Adrenal gland (tissue), 12 donors: ENCODE measurements around the gene ANGEL1. TPM values are rescaled to one million over a fixed set of nuclear protein-coding genes. Genes with fewer than 3 reads are reported as not detected.

Source experiments
- DNase-seq, 7 donors: peaks; one replicate each; pipeline ENCODE4 v3.0.0-alpha.2; 2019 to 2020
- H3K27ac ChIP-seq, 5 donors: fragments of 200-600 bp; sonication (generic) in 4 of 5; 1 replicate in 3 of 5; 2 replicates in 2 of 5; pipeline versions ENCODE4 v1.5.1 to v1.8.0; 2016 to 2020; ENCODE audit warnings: mild to moderate bottlenecking in 1 of 5
- H3K27me3 ChIP-seq: fragments of 200-600 bp; 2 replicates; pipeline ENCODE4 v1.8.0; 2021
- H3K36me3 ChIP-seq, 2 donors: fragments of 200-600 bp; replicated peaks in 1 of 2; 1 replicate in 1 of 2; 2 replicates in 1 of 2; pipeline versions ENCODE4 v1.5.1 to v1.8.0; 2018 to 2022
- H3K4me1 ChIP-seq, 2 donors: fragments of 200-600 bp; replicated peaks in 1 of 2; 1 replicate in 1 of 2; 2 replicates in 1 of 2; pipeline versions ENCODE4 v1.5.1 to v1.8.0; 2018 to 2021
- H3K4me3 ChIP-seq, 4 donors: fragments of 200-600 bp; sonication (generic) in 3 of 4; one replicate each; pipeline ENCODE4 v1.5.1; 2016 to 2018
- H3K9me3 ChIP-seq, 3 donors: fragments of 200-600 bp; sonication (generic) in 1 of 3; replicated peaks in 1 of 3; 1 replicate in 2 of 3; 2 replicates in 1 of 3; pipeline versions ENCODE4 v1.5.1 to v1.8.0; 2016 to 2021
- POLR2A ChIP-seq, 2 donors: fragments of 450-650 bp; IDR thresholded peaks; one replicate each; pipeline ENCODE4 v1.6.1; 2017; ENCODE audit warnings: antibody characterized with exemption in 2 of 2, mild to moderate bottlenecking in 2 of 2, moderate library complexity in 1 of 2
- WGBS, 4 donors: extraction: QIAGEN DNeasy Blood & Tissue Kit in 2 of 4; methylation state at CpG; one replicate each; pipeline versions ENCODE4 v1.1.5 to v1.1.7; 2013 to 2017; 5-methylcytosine and 5-hydroxymethylcytosine counted together
- intact Hi-C, 2 donors: fragments of 100-400 bp; cut with DNase I; formaldehyde crosslinking; loops; one replicate each; pipeline versions ENCODE4 v1.14.1 to v1.15.0; 2022 to 2023
- polyA plus RNA-seq, 3 donors: library from polyadenylated mRNA; stranded (reverse); fragments of 200-250 nt in 2 of 3; fragments of 350-450 nt in 1 of 3; fragmentation: Illumina TruSeq in 1 of 3; extraction: RNeasy Lipid Tissue Mini Kit (QIAGEN cat#74804) in 1 of 3; gene quantifications; one replicate each; pipeline ENCODE4 v1.2.3, GENCODE V29; 2013 to 2014
- total RNA-seq, 9 donors: library from RNA; depleted of rRNA in 4 of 9; stranded (reverse); fragments of >200 nt in 4 of 9; fragments of 120-200 nt in 1 of 9; fragmentation: NEBNext Ultra II Directional in 1 of 9; extraction: Animal tissue kit (Norgen Biotek cat#: 25700) in 1 of 9; gene quantifications; one replicate each; pipeline versions ENCODE4 v1.1.0 to v1.2.4, GENCODE V29; 2013 to 2023
- TF ChIP-seq, protein P1 (sequence below), 6 experiments: fragments of 450-650 bp in 4 of 6; fragments of 200-600 bp in 2 of 6; sonication (generic) in 1 of 6; IDR thresholded peaks; 1 replicate in 5 of 6; 2 replicates in 1 of 6; pipeline versions ENCODE4 v1.5.1 to v1.8.0; 2016 to 2021; ENCODE audit warnings: antibody characterized with exemption in 6 of 6, mild to moderate bottlenecking in 2 of 6, moderate library complexity in 1 of 6
- donor health status: healthy with polysubstance abuse.
- donor health status: Bipolar disorder and iron deficiency.
- donor health status: DM: yes; HTN: yes; CAD: no.
- donor health status: DM: no; HTN: no; CAD: no.
- donor health status: DM: no; HTN: no; CAD: no.
- donor health status: DM: yes; HTN: yes; CAD: no.

Gene ANGEL1
- total and polyA plus RNA-seq, 12 donors: 11.8 to 38.2 (median 25.0) TPM

DNA sequence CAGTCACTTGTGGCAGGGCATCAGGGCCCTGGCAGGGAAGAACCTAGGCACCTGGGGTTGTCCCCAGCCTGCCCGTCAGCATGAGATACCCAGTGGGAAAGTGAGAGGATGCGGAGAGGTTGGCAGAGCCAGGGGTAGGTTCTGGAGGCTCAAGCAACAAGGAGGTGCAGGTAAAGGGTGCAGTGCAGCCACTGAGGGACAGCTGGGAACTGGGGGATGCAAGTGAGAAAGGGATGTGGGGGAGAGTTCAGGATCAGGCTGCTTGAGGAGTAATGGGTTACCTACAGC lies 32.7 kb downstream of the ANGEL1 start:
- Histone ChIP-seq H3K27ac (peak overlapping the region in 1 of 5 donors; percentile 13), H3K4me3 (no peak overlapping the region), H3K36me3 (peaks cover 0 to 14% of the 10 kb centered on the region in 2 donors), H3K9me3 (no peaks in the 10 kb centered on the region), H3K4me1 (peaks cover 17 to 31% of the 10 kb centered on the region in 2 donors), H3K27me3 (no peaks in the 10 kb centered on the region)
- 95 to 100% (median 99%) methylated on average over 2 of the region's 2 CpGs for WGBS, 4 donors
- DNase-seq: no peak
- intact Hi-C loops: no loop called here
- TF ChIP-seq, protein P1, sequence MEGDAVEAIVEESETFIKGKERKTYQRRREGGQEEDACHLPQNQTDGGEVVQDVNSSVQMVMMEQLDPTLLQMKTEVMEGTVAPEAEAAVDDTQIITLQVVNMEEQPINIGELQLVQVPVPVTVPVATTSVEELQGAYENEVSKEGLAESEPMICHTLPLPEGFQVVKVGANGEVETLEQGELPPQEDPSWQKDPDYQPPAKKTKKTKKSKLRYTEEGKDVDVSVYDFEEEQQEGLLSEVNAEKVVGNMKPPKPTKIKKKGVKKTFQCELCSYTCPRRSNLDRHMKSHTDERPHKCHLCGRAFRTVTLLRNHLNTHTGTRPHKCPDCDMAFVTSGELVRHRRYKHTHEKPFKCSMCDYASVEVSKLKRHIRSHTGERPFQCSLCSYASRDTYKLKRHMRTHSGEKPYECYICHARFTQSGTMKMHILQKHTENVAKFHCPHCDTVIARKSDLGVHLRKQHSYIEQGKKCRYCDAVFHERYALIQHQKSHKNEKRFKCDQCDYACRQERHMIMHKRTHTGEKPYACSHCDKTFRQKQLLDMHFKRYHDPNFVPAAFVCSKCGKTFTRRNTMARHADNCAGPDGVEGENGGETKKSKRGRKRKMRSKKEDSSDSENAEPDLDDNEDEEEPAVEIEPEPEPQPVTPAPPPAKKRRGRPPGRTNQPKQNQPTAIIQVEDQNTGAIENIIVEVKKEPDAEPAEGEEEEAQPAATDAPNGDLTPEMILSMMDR (IDR thresholded peaks at IDR 0.05): no peak
- TF ChIP-seq POLR2A (IDR thresholded peaks at IDR 0.05): no peak

DNA sequence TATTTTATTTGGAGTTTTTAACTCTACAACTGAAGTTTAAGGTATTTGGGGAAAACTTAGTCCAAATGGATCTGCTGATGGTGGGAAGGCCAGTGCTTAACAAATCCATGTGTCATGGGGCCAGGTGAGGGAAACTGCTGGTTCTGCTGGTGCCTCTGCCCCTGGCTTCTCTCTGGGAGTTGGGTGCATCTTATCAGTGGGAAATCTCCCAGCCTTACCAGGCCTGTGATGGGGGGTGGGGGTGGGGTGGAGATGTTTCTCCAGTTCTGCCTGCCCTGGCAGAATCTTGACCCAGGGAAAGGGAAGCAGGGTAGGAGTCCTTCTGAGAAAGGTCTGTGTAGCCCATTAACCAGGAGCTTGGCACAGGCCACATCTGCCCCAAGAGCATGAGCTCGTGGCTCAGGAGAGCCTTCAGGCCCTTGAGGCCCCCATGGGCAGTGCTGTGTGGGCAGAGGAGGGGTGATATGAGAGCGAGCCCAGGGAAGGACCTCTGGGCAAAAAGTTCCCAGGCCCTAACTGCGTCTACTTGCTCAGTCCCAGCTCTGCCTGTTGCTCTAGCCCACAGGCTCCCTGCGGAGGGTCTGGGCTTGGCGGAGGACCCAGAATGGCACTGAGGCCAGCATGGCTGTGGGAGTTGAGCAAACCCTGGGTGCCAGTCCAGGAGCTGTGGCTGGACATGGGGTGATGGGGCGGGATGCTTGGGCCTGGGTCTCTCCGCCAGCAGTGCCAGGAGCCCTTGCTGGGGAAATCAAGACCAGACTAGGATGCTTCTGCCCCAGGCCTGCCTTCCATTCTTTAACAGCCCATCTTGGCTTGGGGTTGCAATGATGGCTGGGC lies 33.2 kb downstream of the ANGEL1 start:
- H3K4me3 ChIP-seq: no peak overlapping the region
- intact Hi-C loops: no loop called here
- TF ChIP-seq POLR2A (IDR thresholded peaks at IDR 0.05): no peak
- TF ChIP-seq, protein P1 (IDR thresholded peaks at IDR 0.05): no peak
- no peaks in the 10 kb centered on the region for H3K27me3 ChIP-seq
- no peak overlapping the region for H3K27ac ChIP-seq
- H3K4me1 ChIP-seq: peaks cover 17 to 29% of the 10 kb centered on the region in 2 donors
- no peak for DNase-seq
- H3K36me3 ChIP-seq: peaks cover 0 to 14% of the 10 kb centered on the region in 2 donors
- no peaks in the 10 kb centered on the region for H3K9me3 ChIP-seq
- WGBS, 4 donors: 83 to 100% (median 96%) methylated on average over 3 to 7 of the region's 7 CpGs

DNA sequence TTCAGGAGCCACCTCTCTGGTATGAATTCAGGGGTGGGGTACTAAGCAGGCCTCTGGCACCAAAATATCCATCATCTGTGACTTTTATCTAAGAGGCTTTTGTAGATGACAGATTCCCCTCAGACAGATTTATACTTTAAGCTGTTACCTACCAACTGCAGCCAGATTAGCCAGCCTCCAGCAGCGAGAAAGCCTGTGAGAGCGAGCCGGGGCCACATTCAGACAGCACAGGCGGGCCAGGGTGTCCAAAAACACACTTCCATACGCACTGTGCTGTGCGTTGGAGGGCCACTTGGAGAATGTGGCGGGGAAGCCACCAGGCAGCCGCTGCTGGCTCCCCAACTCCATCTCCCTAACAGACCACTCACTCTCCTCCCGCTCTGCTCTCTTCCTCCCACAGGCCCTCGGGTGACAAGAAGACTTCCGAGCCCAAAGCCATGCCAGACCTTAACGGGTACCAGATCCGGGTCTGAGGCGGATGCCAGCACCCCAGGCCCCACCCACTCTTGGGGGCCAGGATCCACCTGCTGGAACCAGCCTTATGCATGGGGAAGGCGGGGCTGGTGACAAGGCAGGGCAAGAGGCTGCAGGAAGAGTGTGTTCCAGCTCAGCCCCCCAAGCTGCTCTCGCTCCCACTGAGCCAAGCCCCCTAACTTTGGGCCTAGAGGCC lies 34.0 kb downstream of the ANGEL1 start:
- TF ChIP-seq, protein P1 (IDR thresholded peaks at IDR 0.05): no peak
- TF ChIP-seq POLR2A (IDR thresholded peaks at IDR 0.05): no peak
- H3K4me1 ChIP-seq: peaks cover 21 to 36% of the 10 kb centered on the region in 2 donors
- H3K36me3 ChIP-seq: peaks cover 0 to 14% of the 10 kb centered on the region in 2 donors
- H3K27me3 ChIP-seq: no peaks in the 10 kb centered on the region
- H3K27ac ChIP-seq: no peak overlapping the region
- DNase-seq: no peak
- 90 to 96% (median 93%) methylated on average over 9 to 16 of the region's 16 CpGs for WGBS, 4 donors
- intact Hi-C loops: no loop called here
- no peaks in the 10 kb centered on the region for H3K9me3 ChIP-seq
- H3K4me3 ChIP-seq: no peak overlapping the region

DNA sequence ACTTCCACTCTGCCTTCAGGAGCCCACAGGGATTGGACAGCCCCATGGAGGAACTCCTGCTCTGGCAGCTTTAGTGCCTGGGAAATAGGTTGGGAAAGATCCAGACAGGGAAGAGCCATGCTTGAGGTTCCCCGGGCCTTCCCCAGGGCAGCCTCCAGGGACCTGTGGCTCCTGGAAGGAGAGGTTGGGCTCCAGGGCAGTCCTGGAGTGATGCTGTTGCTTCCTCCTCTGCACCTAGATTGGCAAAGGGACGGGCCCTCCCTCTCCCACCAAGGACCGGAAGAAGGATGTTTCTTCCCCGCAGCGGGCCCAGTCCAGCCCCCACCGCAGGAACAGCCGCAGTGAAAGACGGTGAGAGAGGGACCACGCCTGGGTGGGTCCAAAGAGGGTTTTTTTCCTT lies 35.0 kb downstream of the ANGEL1 start:
- H3K27ac ChIP-seq: no peak overlapping the region
- H3K4me3 ChIP-seq: no peak overlapping the region
- TF ChIP-seq POLR2A (IDR thresholded peaks at IDR 0.05): no peak
- TF ChIP-seq, protein P1 (IDR thresholded peaks at IDR 0.05): no peak
- H3K4me1 ChIP-seq: peaks cover 27 to 43% of the 10 kb centered on the region in 2 donors
- H3K9me3 ChIP-seq: no peaks in the 10 kb centered on the region
- H3K27me3 ChIP-seq: no peaks in the 10 kb centered on the region
- WGBS, 4 donors: 79 to 86% (median 86%) methylated on average over 8 to 9 of the region's 9 CpGs
- DNase-seq: no peak
- intact Hi-C loops: no loop called here
- H3K36me3 ChIP-seq: peaks cover 0 to 14% of the 10 kb centered on the region in 2 donors
